Kasumi-1 (cell line): Measurements from ENCODE around the gene CCDC192.

Experiments
- DNase-seq, 2 experiments: peaks; one replicate each; lab custom pipeline; 2025; lab: John Stamatoyannopoulos, UW

Gene CCDC192

GRCh38 chr5:127957701-127958239 lies 254.6 kb downstream of the CCDC192 start:
- DNase-seq, result no peak

- no peak for DNase-seq
These were observed 255.3 kb downstream of the CCDC192 start for GRCh38 chr5:127958421-127959011.

- DNase-seq, result peak; percentile 18 to 27
These were observed 256.1 kb downstream of the CCDC192 start for GRCh38 chr5:127959152-127959764.

- DNase-seq, result peak; percentile 39 to 46
These were observed 257.1 kb downstream of the CCDC192 start for GRCh38 chr5:127960270-127960691.

- peak; percentile 10 for DNase-seq
These were observed 258.0 kb downstream of the CCDC192 start for GRCh38 chr5:127961006-127961762.

GRCh38 chr5:127961763-127962145 lies 258.6 kb downstream of the CCDC192 start:
- DNase-seq, result no peak

- no peak for DNase-seq
These were observed 259.3 kb downstream of the CCDC192 start for GRCh38 chr5:127962491-127962890.

- DNase-seq, result no peak
These were observed 260.0 kb downstream of the CCDC192 start for GRCh38 chr5:127963233-127963632.

GRCh38 chr5:127963931-127964330 lies 260.7 kb downstream of the CCDC192 start:
- DNase-seq, result no peak

- DNase-seq, result no peak
These were observed 264.3 kb downstream of the CCDC192 start for GRCh38 chr5:127967323-127967982.

GRCh38 chr5:127967983-127968592 lies 264.9 kb downstream of the CCDC192 start:
- DNase-seq, result no peak

- DNase-seq, result no peak
These were observed 265.8 kb downstream of the CCDC192 start for GRCh38 chr5:127969002-127969401.

- no peak for DNase-seq
These were observed 266.5 kb downstream of the CCDC192 start for GRCh38 chr5:127969651-127970050.

GRCh38 chr5:127970081-127970480 lies 266.9 kb downstream of the CCDC192 start:
- DNase-seq, result no peak

GRCh38 chr5:127970854-127971425 lies 267.7 kb downstream of the CCDC192 start:
- no peak for DNase-seq

- no peak for DNase-seq
These were observed 272.8 kb downstream of the CCDC192 start for GRCh38 chr5:127975961-127976360.

GRCh38 chr5:127976525-127976924 lies 273.3 kb downstream of the CCDC192 start:
- DNase-seq, result no peak

- DNase-seq, result no peak
These were observed 274.0 kb downstream of the CCDC192 start for GRCh38 chr5:127976991-127977717.

GRCh38 chr5:127978738-127979300 lies 275.6 kb downstream of the CCDC192 start:
- no peak for DNase-seq

- no peak for DNase-seq
These were observed 276.3 kb downstream of the CCDC192 start for GRCh38 chr5:127979475-127979874.

- no peak for DNase-seq
These were observed 277.7 kb downstream of the CCDC192 start for GRCh38 chr5:127980843-127981242.
